Stimulated activated CD4-positive, alpha-beta T cell treated with anti-CD3 and anti-CD28 coated beads, Interleukin-15, amount 100 ng/mL, for 24 hours (primary cell): ENCODE results near the gene VAV2.

Experiments used
- DNase-seq: peaks from one replicate; pipeline ENCODE4 v3.0.0-alpha.2; 2020

VAV2 gene

GRCh38 chr9:133848471-133849109 is 143.5 kb downstream of the VAV2 start:
- DNase-seq, result no peak

GRCh38 chr9:133846483-133847090 is 145.5 kb downstream of the VAV2 start:
- no peak for DNase-seq

GRCh38 chr9:133845440-133845839 is 146.7 kb downstream of the VAV2 start:
- DNase-seq, result no peak

- no peak for DNase-seq
Measured at GRCh38 chr9:133844881-133845410, 147.2 kb downstream of the VAV2 start.

- no peak for DNase-seq
Measured at GRCh38 chr9:133844398-133844784, 147.7 kb downstream of the VAV2 start.

GRCh38 chr9:133843751-133844397 is 148.2 kb downstream of the VAV2 start:
- no peak for DNase-seq

GRCh38 chr9:133843250-133843649 is 148.9 kb downstream of the VAV2 start:
- no peak for DNase-seq

GRCh38 chr9:133842721-133843227 is 149.3 kb downstream of the VAV2 start:
- no peak for DNase-seq

GRCh38 chr9:133842174-133842573 is 149.9 kb downstream of the VAV2 start:
- no peak for DNase-seq

GRCh38 chr9:133841167-133841812 is 150.8 kb downstream of the VAV2 start:
- no peak for DNase-seq

- no peak for DNase-seq
Measured at GRCh38 chr9:133839822-133840329, 152.2 kb downstream of the VAV2 start.

GRCh38 chr9:133838859-133839507 is 153.1 kb downstream of the VAV2 start:
- DNase-seq, result no peak

GRCh38 chr9:133837627-133838597 is 154.2 kb downstream of the VAV2 start:
- no peak for DNase-seq

- no peak for DNase-seq
Measured at GRCh38 chr9:133836818-133837217, 155.3 kb downstream of the VAV2 start.

GRCh38 chr9:133836001-133836758 is 155.9 kb downstream of the VAV2 start:
- no peak for DNase-seq

- DNase-seq, result no peak
Measured at GRCh38 chr9:133835262-133835901, 156.7 kb downstream of the VAV2 start.

- DNase-seq, result no peak
Measured at GRCh38 chr9:133834080-133834976, 157.8 kb downstream of the VAV2 start.

- no peak for DNase-seq
Measured at GRCh38 chr9:133833388-133834025, 158.6 kb downstream of the VAV2 start.
